ENCODE results near the gene BCL2L13. TPM values are rescaled to one million over a fixed set of nuclear protein-coding genes. Genes with fewer than 3 reads are reported as not detected.

Gene BCL2L13, protein sequence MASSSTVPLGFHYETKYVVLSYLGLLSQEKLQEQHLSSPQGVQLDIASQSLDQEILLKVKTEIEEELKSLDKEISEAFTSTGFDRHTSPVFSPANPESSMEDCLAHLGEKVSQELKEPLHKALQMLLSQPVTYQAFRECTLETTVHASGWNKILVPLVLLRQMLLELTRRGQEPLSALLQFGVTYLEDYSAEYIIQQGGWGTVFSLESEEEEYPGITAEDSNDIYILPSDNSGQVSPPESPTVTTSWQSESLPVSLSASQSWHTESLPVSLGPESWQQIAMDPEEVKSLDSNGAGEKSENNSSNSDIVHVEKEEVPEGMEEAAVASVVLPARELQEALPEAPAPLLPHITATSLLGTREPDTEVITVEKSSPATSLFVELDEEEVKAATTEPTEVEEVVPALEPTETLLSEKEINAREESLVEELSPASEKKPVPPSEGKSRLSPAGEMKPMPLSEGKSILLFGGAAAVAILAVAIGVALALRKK
- 70.7 and 73.8 TPM in 2 replicates for total RNA-seq

DNA sequence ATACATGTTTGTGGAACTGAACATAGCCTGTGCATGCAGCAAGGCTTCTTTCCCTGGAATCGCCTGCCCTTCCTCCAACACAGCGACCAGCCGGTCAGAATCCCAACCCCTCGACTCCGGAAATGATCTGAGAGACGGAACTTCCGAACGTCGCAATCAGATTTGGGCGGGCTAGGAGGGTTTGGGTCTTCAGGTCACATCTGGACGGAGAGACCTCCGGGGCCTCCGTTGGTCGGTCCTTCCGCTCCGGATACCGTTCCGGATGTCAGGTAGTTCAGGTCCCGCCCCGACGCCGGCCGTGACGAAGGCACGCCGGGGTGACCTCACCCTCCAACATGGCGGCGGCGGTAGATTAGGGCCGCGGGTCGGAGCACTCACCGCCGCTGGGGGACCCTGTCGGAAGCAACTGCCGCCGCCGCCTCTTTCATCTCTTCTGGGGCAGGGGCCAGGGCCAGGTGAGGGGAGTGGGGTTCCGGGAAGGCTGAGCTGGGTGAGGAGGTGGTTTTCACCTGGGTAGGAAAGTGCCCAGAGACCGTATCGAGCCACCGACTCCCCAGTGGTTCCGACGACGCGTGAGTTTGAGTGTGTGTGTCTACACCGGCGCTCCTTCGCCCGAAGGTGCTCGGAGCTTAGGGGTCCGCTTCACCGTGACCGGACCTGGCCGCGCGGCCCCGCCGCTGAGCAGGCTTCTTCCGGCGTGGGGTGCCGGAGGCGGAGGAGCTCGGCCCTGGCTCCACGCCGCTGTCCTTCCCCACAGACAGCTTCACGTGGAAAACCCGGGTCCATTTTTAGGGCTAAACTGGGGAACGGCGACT is at the start of gene BCL2L13:
Gene BCL2L13, plus strand, starts transcription at position 326 of the 815 bp plus-strand sequence. CDS start 16,955 bp downstream, outside the sequence.

DNA sequence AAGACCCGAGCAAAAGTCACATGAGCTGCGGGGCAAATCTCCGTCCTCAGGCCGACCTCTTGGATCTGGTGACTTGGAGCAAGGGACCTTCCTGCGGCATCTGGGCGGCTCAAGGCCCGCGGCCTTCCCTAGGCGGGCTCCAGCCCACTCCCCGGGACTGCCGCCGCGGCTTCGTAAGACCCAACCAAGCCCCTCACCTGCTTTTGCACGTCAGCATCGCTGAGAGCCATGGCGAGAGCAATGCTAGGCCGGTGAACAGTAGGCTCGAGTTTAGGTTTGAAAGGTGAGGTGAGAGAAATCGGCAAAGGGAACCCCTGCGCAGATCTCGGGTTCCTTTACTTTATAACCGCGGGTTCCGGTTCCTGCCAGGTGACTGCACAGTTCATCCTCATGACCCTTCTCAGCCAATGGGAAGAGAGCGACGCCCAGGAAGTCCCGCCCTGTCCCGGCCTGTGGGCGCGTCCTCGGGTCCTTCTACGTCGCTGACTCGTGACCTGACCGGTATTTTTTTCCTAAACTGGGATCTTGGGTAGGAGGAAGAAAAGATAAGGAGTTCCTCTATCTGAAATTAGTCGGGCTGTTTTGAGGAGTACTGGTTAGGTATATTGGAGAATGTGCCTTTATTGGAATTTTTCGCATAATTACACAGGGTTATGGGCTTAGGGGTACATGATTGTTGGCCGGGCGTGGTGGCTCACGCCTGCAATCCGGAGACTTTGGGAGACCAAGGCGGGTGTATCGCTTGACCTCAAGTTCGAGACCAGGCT is 10.0 kb upstream of the BCL2L13 start, which contains the start of gene ATP6V1E1:
Gene ATP6V1E1, minus strand, starts transcription at position 344 of the 767 bp plus-strand sequence. Its CDS starts 114 bp downstream, at position 230.

DNA sequence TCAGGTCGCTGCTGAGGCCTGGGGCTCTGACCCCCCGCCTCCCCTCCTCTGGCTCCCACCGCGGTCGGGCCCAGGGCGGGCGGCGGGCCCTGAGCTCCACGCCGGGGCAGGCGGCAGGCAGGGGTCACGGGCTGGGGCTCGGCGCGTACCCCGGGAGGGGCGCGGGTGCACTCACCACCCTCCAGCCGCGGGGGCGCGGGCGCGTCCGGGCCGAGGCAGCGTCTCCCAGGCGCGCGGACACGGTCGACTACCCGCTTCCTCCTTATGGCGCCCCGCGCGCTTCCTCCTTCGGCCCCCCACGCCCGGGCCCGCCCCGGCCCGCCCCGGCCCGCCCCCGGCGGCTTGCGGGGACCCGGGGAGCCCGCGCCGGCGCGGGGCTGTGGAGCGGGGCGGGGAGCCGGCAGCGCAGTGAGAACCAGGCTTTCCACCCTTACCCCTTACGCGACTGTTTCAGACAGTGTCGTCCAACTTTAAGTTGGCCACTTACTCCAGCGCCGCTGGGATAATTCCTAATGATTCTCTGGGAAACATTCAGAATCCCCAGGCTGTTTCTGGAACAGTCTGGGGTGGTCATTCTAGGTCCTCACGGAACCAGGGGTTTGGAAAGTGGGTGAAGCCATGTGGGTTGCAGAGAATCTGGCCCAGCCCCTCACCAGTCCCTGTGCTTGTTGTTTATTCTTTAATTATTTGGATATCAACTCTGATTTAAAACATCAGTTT is 135.8 kb downstream of the BCL2L13 start, which contains the start of gene BID:
Gene BID, minus strand, starts transcription at position 264 of the 720 bp plus-strand sequence. CDS start 24,353 bp downstream, outside the sequence.

Small RNA genes within 50 kb of the gene (small RNA-seq; reads per million reads assigned to genes)
- gene MIR3198-1 = not detected

Other genes starting within 250 kb of the BCL2L13 start
- 0.11 TPM in 1 of 2 replicates, not detected in the other for gene SLC25A18, start 75.3 kb upstream of the BCL2L13 start, total RNA-seq
- gene ATP6V1E1, start 10.0 kb upstream of the BCL2L13 start, total RNA-seq = 137 and 147 TPM in 2 replicates
- gene BID, start 135.7 kb downstream of the BCL2L13 start, total RNA-seq = 9.0 and 13.8 TPM in 2 replicates

Data from articular chondrocyte of knee joint (primary cell).